Midbrain (tissue), 1 donor: ENCODE results near the gene PIK3CD.

Experiments used
- DNase-seq: peaks from one replicate; lab custom pipeline; 2025; lab: John Stamatoyannopoulos, UW

PIK3CD gene

GRCh38 chr1:9719978-9720722 lies 68.6 kb downstream of the PIK3CD start:
- no peak for DNase-seq

- no peak for DNase-seq
Observed at GRCh38 chr1:9720785-9721605, 69.5 kb downstream of the PIK3CD start.

DNA sequence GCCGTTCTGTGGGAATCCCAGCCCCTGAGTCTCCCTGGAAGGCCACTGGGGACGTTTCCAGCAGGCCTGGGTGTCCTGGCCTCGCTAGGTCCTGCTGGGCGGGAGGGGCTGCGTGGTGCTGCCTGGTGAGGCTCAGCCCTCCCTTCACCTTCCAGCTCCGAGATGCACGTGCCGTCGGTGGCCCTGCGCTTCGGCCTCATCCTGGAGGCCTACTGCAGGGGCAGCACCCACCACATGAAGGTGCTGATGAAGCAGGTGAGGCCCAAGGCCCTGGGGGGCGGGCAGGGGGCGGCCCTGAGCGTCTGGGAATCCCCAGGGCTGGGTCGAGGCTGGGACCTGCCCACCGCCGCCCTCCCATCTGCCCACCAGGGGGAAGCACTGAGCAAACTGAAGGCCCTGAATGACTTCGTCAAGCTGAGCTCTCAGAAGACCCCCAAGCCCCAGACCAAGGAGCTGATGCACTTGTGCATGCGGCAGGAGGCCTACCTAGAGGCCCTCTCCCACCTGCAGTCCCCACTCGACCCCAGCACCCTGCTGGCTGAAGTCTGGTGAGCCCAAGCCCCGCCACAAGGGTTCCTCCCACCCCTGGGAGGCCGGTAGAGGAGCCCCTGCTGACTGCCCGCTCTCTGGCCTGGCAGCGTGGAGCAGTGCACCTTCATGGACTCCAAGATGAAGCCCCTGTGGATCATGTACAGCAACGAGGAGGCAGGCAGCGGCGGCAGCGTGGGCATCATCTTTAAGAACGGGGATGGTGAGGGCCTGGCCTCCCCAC lies 70.3 kb downstream of the PIK3CD start:
- peak; percentile 11 for DNase-seq

DNA sequence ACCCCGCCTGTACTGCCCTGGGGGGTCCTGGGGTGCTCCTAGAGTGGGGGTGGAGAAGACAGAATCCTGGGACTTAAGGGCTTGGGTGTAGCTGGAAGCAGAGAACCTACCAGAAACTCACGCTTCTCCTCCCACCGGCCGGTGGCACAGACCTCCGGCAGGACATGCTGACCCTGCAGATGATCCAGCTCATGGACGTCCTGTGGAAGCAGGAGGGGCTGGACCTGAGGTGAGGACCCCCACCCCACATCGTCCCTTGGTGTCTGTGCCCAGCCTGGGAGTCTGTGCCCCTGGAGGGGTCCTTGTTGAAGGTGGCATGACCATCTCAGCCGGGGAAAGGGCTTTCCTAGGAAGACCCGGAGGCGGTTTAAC lies 70.8 kb downstream of the PIK3CD start:
- DNase-seq = no peak

DNA sequence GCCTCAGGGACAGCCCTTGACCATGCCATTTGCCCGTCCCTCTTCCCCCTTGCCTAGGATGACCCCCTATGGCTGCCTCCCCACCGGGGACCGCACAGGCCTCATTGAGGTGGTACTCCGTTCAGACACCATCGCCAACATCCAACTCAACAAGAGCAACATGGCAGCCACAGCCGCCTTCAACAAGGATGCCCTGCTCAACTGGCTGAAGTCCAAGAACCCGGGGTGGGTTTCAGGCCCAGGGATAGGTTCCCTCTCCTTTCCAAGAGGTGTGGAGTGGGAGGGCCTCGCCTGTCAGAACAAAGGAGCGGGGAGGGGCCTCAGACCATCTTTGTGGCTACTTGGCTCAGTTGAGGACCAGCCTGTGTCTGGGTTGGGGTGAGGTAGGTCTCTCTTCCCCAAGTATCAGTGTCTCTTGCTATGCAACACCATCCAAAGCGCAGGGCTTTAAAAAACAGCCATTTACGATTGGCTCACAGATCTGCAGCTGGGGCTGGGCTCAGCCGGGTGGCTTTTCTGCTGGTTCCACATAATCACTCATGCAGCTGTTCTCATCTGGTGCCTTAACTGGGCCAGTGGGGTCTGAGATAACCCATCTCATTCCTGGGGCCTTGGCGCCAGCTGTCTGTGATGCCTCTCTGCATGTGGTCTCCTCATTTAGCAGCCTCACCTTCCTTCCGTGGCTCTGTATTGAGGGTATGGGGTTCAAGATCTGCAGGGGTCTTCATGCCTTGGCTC lies 71.7 kb downstream of the PIK3CD start:
- no peak for DNase-seq

GRCh38 chr1:9723926-9724325 lies 72.4 kb downstream of the PIK3CD start:
- DNase-seq = no peak

DNA sequence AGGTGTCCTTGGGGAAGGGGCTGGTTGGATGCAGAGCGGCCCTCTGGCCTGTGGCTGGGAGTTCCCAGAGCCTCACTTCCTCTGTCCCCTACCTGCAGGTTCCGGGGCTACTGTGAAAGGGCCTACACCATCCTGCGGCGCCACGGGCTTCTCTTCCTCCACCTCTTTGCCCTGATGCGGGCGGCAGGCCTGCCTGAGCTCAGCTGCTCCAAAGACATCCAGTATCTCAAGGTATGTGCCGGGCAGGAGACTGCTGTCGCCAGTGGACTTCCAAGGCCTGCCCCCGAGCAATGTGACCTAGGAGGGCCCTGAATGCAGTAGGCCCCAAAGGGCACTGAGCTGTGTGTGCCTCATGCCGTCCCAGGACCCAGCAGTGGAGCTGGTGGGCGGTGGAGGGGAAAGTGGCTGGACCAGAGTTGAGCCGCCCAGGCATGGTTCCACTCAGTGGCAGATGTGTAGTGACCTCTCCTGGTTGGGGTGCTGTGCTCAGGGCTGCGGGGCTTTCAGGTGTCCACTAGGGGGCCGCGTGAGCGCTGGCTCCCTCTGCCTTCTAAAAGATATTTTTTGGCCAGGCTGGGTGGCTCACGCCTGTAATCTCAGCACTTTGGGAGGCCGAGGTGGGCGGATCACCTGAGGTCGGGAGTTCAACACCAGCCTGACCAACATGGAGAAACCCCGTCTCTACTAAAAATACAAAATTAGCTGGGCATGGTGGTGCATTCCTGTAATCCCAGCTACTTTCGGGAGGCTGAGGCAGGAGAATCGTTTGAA lies 73.4 kb downstream of the PIK3CD start:
- DNase-seq = no peak

DNA sequence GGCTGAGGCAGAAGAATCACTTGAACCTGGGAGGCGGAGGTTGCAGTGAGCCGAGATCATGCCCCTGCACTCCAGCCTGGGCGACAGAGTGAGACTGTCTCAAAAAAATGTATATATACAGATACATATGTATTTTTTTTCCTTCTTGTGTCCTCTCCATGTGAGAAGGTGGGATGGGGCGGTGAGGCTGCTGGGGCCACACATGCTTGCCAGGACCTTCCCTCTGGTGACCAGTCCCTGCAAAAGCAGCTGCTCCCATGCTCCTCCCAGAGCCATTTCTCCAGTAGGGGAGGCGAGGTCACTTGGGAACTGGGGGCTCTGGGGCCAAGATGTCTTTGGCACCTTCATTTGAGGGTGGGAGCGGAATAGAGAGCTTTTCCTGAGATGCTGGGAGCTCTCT lies 74.9 kb downstream of the PIK3CD start:
- DNase-seq = no peak

GRCh38 chr1:9726905-9727595 lies 75.5 kb downstream of the PIK3CD start:
- no peak for DNase-seq

GRCh38 chr1:9728451-9729295 lies 77.1 kb downstream of the PIK3CD start:
- no peak for DNase-seq

DNA sequence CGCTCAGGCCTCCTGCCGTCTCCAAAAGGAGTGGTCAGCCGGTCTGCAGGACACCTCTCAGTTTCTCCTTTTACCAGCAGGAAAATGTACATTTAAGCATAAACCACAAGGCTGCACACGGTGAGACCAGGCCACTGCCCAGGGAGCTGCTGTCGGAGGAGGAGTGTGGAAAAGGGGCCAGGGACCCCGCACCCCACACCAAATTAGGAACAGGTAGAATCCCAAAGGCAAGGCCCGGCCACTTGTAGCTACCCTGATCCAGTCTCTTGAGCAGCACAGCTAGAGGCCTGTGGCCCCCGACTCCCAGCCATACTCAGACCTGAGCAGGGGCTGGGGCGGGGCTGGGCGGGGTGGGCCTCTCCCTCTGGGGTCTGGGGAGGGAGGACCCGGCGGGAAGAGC lies 78.0 kb downstream of the PIK3CD start:
- DNase-seq = no peak

DNA sequence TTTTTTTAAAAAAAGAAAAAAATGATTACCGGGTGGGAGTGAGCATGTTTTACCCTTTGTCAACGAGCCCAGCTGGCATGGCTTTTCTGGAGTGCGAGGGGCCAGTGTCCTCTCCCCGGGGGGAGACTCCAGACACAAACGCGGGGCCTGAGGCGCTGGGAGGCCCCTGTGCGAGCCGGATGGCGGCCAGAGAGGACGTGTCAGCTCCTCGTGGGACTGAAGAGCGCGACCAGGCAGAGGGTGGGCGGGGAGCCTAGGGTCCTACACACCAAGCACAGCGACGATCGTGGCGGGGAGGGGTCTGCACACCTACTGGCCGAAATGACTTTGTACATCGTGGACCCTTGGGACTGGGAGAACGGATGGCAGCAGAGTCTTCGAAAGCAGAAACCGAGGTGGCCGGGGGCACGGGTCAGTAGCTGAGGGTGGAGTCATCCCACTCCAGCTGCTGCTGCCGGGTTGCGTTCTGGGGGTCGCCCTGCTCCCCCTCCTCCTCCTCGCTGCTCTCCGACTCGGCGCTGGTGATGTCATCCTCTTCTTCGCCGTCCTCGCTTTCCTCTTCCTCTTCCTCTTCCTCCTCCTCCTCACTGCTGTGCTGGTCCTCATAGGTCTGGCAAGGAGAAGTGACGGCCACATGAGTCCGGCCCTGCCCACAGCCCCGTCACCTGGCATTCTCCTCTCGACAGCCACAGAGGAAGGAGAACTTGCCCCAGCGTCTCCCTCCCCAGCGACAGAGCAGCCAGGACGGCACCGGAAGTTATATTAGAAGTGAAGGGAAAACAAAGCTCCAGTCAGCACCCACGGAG lies 78.8 kb downstream of the PIK3CD start:
- peak; percentile 6 for DNase-seq

- DNase-seq = no peak
Observed at GRCh38 chr1:9731051-9731537, 79.6 kb downstream of the PIK3CD start.

DNA sequence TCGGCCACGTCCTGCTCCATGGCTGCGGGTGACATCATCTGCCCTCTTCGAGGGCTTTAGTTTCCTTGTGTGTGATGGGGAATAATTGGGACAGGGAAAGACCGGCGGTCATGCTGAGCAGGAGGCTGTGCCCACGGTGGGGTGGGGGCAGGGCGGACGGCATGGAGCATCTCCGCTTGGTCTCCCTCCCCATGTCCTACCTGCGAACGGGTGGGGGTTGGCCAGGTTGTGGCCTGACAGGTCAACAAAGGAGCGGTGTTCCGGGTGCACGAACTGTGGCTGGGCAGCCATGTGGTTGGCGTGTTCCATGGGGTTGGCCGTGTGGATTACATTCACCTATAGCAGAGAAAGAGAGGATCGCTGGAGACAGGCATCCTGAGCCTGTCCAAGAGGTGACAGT lies 80.0 kb downstream of the PIK3CD start:
- DNase-seq = no peak

- DNase-seq = no peak
Observed at GRCh38 chr1:9732123-9732971, 80.8 kb downstream of the PIK3CD start.

- no peak for DNase-seq
Observed at GRCh38 chr1:9733160-9733789, 81.7 kb downstream of the PIK3CD start.

GRCh38 chr1:9735800-9736199 lies 84.3 kb downstream of the PIK3CD start:
- no peak for DNase-seq
